Measurements from ENCODE around the gene IRAK2.
"Not testable (repeated sequence)": the region's sequence is repeated elsewhere in the genome, so short reads cannot be mapped to it uniquely, and the experiment has no call there.

IRAK2 gene

DNA sequence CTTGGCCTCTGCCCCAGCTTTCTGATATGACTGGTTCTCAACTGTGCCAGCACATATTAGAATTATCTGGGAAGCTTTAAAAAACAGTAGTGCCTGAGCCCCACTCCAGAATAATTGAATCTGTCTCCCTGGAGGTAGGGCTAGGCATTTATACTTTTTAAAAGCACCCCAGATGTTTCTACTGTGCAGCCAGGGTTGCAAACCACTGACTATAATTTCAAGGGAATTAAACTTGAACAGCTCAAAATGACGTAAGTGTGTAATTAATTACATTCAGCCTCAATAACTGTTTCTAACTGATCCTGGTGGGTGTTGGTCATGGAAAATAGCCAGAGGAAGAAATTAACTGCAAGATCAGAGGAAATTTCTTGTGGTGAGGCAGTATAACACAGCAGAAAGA is 4.4 kb upstream of the IRAK2 start:
- H3K4me3 ChIP-seq (ENCODE audit: low read depth, low read length), result no peak overlapping the region

DNA sequence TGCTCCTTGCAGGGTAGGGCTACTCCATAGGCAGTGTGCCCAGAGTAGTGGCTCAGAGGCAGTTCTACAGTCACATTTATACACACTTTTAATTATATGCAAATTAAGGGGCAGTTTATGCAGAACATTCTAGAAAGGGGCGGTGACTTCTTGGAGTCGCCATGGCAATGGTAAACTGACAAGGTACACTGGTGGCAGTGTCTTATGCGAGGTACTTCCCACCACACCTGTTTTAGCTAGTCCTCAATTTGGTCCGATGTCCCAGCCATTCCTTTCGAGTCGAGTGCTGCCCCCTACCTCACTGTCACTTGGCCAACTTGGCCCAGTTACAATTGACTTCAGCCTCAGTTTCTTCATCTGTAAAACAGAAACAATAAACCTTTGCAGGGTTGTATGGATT is 3.8 kb upstream of the IRAK2 start:
- no peak overlapping the region for H3K4me3 ChIP-seq (ENCODE audit: low read depth, low read length)

- H3K4me3 ChIP-seq (ENCODE audit: low read depth, low read length), result no peak overlapping the region
These were observed 2.5 kb upstream of the IRAK2 start for GRCh38 chr3:10162185-10162584.

DNA sequence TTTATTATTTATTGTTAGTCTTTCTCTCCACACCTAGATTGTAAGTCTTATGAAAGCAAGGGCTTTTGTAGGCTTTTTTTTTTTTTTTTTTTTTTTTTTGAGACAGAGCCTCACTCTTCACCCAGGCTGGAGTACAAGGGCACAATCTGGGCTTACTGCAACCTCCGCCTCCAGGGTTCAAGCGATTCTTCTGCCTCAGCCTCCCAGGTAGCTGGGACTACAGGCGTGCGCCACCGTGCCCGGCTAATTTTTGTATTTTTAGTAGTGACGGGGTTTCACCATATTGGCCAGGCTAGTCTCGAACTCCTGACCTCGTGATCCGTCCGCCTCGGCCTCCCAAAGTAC is 546 bp upstream of the IRAK2 start:
- H3K4me3 ChIP-seq (ENCODE audit: low read depth, low read length), result not testable (repeated sequence)

DNA sequence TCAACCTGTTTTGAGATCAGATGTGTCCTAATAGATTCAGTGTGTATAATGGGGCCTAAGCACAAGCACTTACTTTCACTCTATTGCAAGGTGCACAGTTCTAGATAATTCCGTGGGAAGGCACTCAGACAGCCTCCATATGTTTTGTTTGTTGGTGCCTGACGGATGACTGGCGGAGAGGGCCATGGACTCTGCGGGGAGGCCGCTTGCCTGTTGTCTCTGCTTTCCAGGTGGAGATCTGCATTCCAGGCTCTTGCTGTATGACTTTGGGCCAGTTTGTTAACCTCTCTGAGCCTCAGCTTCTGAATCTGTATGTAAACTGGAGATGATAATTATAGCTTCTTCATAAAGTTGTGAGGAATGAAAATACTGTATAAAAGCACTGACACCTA is 1.5 kb downstream of the IRAK2 start:
- no peak overlapping the region for H3K4me3 ChIP-seq (ENCODE audit: low read depth, low read length)

GRCh38 chr3:10169000-10169496 is 4.3 kb downstream of the IRAK2 start:
- no peak overlapping the region for H3K4me3 ChIP-seq (ENCODE audit: low read depth, low read length)

DNA sequence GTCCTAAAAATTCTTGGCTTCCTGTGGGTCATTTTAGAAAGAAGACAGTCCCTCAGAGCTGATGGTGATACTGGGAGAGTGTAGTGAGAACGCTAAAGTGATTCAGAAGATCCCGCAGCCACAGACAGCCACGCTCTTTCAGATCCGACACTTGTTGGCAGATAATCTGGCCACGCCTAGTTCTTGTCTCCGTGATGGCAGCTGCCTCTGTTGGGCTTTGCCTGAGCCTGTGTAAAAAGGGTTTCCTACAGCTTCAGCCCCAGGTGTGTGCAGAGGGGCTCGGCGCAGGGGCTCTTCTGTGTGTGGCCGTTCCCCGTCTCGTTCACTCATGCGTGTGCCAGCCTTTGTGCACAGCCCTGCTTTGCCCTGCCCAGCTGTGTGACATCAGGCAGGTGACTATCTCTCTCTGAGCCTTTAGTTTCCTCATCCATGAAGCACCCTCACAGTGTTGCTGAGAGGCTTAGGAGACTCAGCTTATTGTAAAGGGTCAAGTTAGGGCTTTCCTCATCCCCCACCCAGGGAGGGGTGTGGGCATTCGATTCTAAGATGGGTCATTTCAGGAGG is 6.3 kb downstream of the IRAK2 start:
- no peak overlapping the region for H3K4me3 ChIP-seq (ENCODE audit: low read depth, low read length)

DNA sequence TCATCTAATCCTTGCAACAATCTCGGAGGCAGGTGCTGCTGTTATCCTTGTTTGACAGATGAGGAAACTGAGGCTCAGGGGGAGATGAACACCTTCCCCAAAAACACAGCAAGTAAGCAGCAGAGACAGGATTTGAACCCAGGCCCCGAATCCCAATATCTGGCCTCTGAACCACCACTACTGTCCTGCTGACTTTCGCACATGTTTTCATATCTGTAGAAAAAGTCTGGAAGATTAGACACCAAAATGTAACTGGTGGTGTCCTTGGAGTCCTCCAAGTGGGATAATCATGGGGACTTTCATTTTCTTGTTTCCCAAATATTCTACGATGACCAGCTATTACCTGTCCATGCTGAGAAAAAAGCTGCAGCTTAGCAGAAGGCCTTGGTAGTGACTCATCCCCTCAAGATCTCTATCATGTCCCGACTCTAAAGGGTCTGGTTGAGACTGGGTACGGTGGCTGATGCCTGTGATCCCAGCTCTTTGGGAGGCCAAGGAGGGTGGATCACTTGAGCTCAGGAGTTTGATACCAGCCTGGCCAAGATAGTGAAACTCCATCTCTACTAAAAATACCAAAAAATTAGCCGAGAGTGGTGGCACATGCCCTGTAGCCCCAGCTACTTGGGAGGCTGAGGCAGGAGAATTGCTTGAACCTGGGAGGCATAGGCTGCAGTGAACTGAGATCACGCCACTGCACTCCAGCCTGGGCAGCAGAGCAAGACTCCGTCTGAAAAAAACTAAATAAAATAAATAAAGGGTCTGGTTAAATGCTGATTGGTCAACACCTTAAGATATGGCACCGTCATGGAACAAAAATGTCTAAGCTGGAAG is 8.6 kb downstream of the IRAK2 start:
- no peak overlapping the region for H3K4me3 ChIP-seq (ENCODE audit: low read depth, low read length)

DNA sequence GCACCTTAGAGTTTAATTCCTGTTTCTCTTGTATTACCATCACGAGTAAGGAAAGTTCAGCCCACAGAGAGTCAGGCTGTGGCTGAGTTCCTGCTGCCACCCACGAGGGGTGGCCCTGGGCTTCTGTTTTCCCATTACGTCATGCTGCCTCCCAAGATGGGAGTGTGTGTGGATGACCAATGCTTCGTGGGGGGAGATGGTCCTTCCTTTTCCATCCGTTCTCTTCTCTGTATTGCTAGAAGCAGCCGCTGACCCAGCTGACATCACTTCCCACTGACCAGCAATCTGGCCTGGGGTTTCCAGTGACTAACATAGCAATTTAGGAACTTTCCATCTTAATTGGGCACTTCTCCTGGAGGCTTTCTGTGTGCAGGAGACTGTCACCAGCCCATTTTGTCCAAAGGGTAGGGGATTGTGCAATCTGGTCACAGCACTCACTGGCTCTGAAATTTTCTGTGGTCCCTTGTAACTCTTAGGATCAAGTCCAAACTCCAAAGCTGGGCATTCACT is 9.3 kb downstream of the IRAK2 start:
- no peak overlapping the region for H3K4me3 ChIP-seq (ENCODE audit: low read depth, low read length)

DNA sequence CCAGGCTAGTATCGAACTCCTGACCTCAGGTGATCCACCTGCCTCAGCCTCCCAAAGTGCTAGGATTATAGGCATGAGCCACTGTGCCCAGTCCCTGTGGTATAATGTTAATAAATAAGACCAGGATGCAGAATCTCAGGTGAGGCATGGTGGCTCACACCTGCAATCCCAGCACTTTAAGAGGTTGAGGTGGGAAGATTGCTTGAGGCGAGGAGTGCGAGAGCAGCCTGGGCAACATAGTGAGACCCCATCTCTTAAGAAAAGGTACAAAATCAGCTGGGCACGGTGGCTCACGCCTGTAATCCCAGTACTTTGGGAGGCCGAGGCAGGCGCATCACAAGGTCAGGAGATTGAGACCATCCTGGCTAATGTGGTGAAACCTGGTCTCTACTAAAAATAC is 10.6 kb downstream of the IRAK2 start:
- not testable (repeated sequence) for H3K4me3 ChIP-seq (ENCODE audit: low read depth, low read length)

DNA sequence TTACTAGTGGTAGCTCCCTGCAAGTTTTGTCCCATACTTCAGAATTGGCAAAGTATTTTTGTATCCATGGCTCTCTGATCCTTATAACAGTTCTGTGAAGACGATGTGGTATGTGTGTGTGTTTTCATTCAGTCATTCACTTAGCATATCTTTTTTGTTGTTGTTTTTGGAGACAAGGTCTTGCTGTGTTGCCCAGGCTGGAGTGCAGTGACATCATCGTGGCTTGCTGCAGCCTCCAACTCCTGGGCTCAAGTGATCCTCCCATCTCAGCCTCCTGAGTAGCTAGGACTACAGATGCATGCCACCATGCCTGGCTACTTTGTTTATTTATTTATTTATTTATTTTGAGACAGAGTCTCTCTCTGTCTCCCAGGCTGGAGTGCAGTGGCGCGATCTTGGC is 11.4 kb downstream of the IRAK2 start:
- not testable (repeated sequence) for H3K4me3 ChIP-seq (ENCODE audit: low read depth, low read length)

DNA sequence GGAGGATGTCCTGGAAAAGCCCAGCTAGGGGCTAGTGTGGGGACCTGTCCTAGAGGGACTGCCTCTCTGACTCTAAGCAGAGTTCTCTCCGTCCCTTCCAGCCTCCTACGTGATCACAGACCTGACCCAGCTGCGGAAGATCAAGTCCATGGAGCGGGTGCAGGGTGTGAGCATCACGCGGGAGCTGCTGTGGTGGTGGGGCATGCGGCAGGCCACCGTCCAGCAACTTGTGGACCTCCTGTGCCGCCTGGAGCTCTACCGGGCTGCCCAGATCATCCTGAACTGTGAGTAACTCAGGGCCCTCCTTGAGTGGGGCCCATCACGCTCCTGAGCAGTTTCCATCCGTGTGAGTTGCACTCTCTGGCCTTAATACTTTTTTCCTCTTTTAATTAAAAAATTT is 13.0 kb downstream of the IRAK2 start:
- no peak overlapping the region for H3K4me3 ChIP-seq (ENCODE audit: low read depth, low read length)

- H3K4me3 ChIP-seq (ENCODE audit: low read depth, low read length), result no peak overlapping the region
These were observed 14.2 kb downstream of the IRAK2 start for GRCh38 chr3:10178892-10179291.

- no peak overlapping the region for H3K4me3 ChIP-seq (ENCODE audit: low read depth, low read length)
These were observed 15.6 kb downstream of the IRAK2 start for GRCh38 chr3:10180289-10180688.

- H3K4me3 ChIP-seq (ENCODE audit: low read depth, low read length), result no peak overlapping the region
These were observed 16.1 kb downstream of the IRAK2 start for GRCh38 chr3:10180738-10181295.

GRCh38 chr3:10182950-10183349 is 18.2 kb downstream of the IRAK2 start:
- H3K4me3 ChIP-seq (ENCODE audit: low read depth, low read length), result no peak overlapping the region

- H3K4me3 ChIP-seq (ENCODE audit: low read depth, low read length), result no peak overlapping the region
These were observed 19.5 kb downstream of the IRAK2 start for GRCh38 chr3:10184250-10184649.

GRCh38 chr3:10185804-10186762 is 21.4 kb downstream of the IRAK2 start:
- no peak overlapping the region for H3K4me3 ChIP-seq (ENCODE audit: low read depth, low read length)

DNA sequence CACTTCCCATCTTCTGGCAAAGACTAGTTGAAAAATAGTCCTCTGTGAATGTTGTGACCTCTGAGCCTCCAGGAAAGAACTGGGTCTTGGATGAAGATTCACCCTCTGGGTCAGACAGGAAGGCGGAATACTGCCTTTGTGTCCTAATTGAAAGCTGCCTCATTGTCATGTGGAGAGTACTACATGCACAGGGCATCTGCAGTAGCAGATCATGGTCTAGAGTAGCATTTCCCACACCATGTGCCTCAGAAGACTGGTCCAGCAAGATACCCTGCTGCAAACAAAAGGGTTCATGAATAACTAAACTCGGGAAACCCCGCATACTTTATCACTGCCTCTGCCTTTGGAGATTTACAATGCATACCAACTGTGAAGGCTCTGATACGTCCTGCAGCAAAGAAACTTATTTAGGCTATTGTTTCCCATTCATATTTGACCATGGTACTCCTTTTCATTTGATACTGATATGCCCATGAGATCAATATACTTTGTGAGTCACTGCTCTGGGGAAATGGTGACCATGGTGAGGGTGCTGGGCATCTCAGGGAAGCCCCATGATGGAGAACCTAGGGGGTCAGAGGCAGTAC is 22.7 kb downstream of the IRAK2 start:
- H3K4me3 ChIP-seq (ENCODE audit: low read depth, low read length), result no peak overlapping the region

DNA sequence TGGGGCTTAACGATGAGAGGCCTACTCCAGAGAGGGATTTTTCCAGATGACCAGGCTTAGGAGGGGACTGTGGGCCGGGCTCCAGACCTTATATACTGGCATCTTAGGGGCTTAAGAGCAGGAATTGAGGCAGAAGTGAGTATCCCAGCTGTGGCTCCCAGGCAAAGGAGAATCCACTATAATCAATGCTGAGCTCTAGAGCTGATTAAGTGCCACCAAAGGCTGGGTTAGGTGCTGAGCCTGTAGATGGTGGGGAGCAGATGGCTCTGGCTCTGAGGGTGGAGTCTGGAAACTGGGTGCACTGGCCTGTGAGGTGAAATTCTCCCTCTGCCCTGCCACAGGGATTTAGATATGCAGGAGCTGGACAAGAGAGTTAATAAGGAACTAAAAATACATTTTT is 23.2 kb downstream of the IRAK2 start:
- H3K4me3 ChIP-seq (ENCODE audit: low read depth, low read length), result no peak overlapping the region
